ENCODE measurements around the gene JAKMIP1. TPM values are rescaled to one million over a fixed set of nuclear protein-coding genes. Genes with fewer than 3 reads are reported as not detected.

JAKMIP1 gene
- total RNA-seq, 1 donor from 2014 or later, result not detected

GRCh38 chr4:6088950-6089349 lies 111.4 kb downstream of the JAKMIP1 start:
- no peak for DNase-seq (ENCODE audit: low read depth)
- Histone ChIP-seq H3K36me3 (ENCODE audit: control insufficient read depth, insufficient read depth, low read length) (no peaks in the 10 kb centered on the region), H3K4me3 (ENCODE audit: low read depth, low read length) (no peak overlapping the region), H3K27me3 (ENCODE audit: control insufficient read depth, insufficient read depth, low read length) (no peaks in the 10 kb centered on the region)
- TF ChIP-seq CTCF (IDR thresholded peaks at IDR 0.05; ENCODE audit: insufficient read depth, low read length, poor library complexity, severe bottlenecking), result no peak

GRCh38 chr4:6087669-6088341 lies 112.5 kb downstream of the JAKMIP1 start:
- no peaks in the 10 kb centered on the region for H3K27me3 ChIP-seq (ENCODE audit: control insufficient read depth, insufficient read depth, low read length)
- DNase-seq (ENCODE audit: low read depth), result no peak
- TF ChIP-seq CTCF (IDR thresholded peaks at IDR 0.05; ENCODE audit: insufficient read depth, low read length, poor library complexity, severe bottlenecking), result peak; percentile 22
- H3K36me3 ChIP-seq (ENCODE audit: control insufficient read depth, insufficient read depth, low read length), result no peaks in the 10 kb centered on the region
- no peak overlapping the region for H3K4me3 ChIP-seq (ENCODE audit: low read depth, low read length)

DNA sequence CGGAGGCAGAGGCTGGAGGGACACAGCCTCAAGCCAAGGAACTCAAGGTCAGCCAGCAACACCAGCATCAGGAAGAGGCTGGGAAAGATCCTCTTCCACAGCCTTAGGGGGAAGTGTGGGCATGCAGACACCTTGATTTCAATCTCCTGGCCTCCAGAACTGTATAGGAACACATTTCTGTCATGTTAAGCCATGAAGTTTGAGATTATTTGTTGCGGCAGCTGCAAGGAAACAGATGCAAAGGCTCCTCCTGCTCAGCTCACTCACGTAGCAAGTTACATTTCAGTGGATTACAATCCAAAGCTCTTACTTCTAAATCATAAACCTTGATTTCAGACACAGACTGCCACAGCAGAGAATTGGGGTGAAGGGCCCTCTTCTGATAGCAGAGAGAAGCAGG lies 113.5 kb downstream of the JAKMIP1 start:
- no peaks in the 10 kb centered on the region for H3K27me3 ChIP-seq (ENCODE audit: control insufficient read depth, insufficient read depth, low read length)
- no peaks in the 10 kb centered on the region for H3K36me3 ChIP-seq (ENCODE audit: control insufficient read depth, insufficient read depth, low read length)
- no peak overlapping the region for H3K4me3 ChIP-seq (ENCODE audit: low read depth, low read length)
- no peak for DNase-seq (ENCODE audit: low read depth)
- no peak for TF ChIP-seq CTCF (IDR thresholded peaks at IDR 0.05; ENCODE audit: insufficient read depth, low read length, poor library complexity, severe bottlenecking)

DNA sequence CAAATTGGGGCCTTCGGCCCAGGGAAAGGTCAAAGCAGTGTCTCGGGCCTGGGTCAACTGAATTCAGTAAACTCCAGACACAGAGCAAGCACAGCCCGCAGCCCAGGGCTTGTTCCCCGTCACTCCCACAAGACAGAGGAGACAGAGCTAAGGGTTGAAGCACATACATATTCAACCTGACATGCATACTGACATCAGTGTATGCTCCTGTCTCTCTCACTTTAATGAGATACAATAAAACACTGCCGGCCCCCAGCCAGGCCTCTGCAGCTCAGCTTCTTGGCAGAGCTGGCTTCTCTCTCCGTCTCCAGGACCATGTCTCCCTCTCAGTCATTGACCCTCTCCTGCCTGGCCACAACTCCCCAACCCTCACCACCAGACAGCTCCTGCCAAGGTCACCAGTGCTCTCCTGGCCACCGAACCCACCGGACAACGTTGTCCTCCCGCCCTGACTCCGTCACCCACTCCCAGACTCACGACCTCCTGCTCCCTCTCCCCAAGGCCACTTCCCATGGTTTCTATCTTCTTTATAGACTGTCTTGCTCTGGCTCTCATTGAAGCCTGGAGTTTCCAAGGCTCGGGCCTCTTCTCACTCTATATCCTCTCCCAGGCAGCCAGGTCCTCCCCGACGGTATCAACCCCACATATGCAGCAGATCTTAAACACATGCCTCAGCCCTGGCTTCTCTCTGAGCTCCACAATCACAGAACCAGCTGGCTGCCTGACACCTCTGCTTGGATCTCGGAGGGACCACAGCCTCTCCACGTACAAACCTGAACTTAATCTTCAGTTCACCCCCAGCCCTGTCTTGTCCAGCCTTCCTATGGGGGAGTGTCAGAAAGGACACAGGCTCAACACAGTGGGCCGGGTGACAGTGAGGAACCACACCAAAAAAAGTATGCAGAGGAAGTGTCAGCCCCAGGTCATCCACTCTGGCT lies 114.4 kb downstream of the JAKMIP1 start:
- DNase-seq (ENCODE audit: low read depth), result no peak
- no peak overlapping the region for H3K4me3 ChIP-seq (ENCODE audit: low read depth, low read length)
- TF ChIP-seq CTCF (IDR thresholded peaks at IDR 0.05; ENCODE audit: insufficient read depth, low read length, poor library complexity, severe bottlenecking), result no peak
- H3K36me3 ChIP-seq (ENCODE audit: control insufficient read depth, insufficient read depth, low read length), result no peaks in the 10 kb centered on the region
- no peaks in the 10 kb centered on the region for H3K27me3 ChIP-seq (ENCODE audit: control insufficient read depth, insufficient read depth, low read length)

GRCh38 chr4:6085028-6085690 lies 115.2 kb downstream of the JAKMIP1 start:
- Histone ChIP-seq H3K4me3 (ENCODE audit: low read depth, low read length) (no peak overlapping the region), H3K27me3 (ENCODE audit: control insufficient read depth, insufficient read depth, low read length) (no peaks in the 10 kb centered on the region), H3K36me3 (ENCODE audit: control insufficient read depth, insufficient read depth, low read length) (no peaks in the 10 kb centered on the region)
- no peak for TF ChIP-seq CTCF (IDR thresholded peaks at IDR 0.05; ENCODE audit: insufficient read depth, low read length, poor library complexity, severe bottlenecking)
- no peak for DNase-seq (ENCODE audit: low read depth)

Data from kidney epithelial cell (primary cell).